NCI-H226 (cell line): ENCODE results near the gene SLN.

Experiments used
- DNase-seq: peaks from one replicate; pipeline ENCODE4 v3.0.0-alpha.2; 2015

SLN gene

GRCh38 chr11:107711861-107712755 lies at the start of gene SLN:
SLN (minus strand) TSS chr11:107712056.
- DNase-seq, result no peak

DNA sequence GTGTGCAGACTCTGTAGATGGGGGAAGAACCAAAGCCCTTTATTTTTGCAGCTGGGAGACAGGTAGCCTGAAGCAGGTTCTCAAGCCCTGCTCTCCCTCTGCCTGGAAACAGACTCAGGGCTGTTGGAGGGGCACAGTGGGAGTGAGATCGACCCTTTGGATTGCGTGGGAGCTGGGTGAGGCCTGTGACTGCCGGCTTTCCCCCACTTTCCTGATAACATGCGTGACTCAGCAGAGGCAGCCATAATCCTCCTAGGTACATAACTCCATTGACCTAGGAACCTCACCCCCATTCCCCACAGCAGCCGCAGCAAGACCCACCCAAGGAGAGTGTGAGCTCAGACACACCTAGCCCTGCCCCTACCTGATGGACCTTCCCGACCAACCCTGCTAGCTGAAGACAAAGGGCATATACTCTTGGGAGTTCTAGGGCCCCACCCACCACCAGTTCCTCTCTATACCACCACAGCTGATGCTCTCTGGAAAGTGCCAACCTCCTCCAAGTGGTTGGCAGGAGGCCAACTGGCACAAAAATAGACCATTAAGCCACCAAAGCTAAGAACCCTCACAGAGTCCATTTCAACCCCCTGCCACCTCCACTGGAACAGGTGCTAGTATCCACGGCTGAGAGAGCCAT lies 47.0 kb upstream of the SLN start:
- peak; percentile 57 for DNase-seq

GRCh38 chr11:107757661-107758060 lies 45.8 kb upstream of the SLN start:
- DNase-seq, result no peak

DNA sequence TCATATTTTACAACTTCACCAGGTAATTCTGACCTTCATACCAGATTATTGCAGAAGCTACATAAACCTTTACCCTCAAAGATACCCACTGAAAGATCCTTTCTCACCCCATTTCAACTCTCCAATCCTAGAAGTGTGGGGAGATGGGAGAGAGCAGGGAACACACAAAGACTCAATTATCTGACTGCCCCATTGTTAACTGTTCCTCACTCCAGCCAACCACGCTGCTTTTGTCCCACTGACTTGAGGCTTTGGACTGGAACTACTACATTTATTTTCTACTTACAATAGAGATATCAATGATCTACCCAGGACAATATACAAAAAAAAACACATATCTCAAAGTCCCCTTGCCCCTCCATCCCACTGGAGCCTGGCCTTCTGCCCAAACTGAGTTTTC lies 44.7 kb upstream of the SLN start:
- no peak for DNase-seq

DNA sequence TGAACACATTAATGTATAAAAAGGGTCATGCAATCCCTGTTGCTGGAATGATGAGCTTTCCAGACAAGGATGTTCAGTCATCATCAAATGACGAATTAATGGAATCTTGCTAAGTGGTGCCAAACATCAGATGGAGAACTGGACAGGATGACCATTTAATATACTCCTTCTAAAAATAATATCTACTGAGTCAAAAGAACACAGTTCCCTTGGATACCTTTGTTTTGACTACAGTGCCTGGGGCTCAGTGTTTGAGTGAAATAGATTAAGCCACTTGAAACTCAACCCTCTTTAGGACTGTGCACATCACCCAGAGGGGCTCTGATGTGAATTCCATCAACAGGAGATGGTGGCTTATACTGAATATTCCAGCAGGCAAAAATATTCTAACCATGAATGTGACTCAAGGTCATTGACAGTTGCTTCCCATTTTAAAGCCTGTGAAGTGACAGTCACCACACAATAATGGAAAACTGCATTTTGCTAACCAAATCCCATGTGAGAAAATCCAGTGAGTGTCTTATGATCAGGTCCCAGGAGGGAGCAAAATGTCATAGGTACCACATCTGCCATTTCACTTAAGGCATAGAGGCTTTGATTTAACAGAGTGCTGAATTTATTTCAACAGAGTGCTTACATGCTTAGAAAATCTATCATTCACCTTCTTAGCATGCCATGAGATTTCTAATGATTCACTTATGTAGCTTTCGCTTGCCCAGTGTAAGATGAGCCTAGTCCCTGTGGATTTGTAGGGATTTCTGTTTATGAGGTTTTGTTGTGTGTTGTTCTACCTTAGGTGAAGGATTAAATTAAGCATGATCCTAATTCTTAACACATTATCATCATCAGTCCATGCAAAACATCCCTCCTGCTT lies 41.3 kb upstream of the SLN start:
- no peak for DNase-seq

- DNase-seq, result no peak
These were observed 40.7 kb upstream of the SLN start for GRCh38 chr11:107752508-107752907.

GRCh38 chr11:107751082-107751481 lies 39.2 kb upstream of the SLN start:
- no peak for DNase-seq

GRCh38 chr11:107750313-107750712 lies 38.5 kb upstream of the SLN start:
- DNase-seq, result no peak

DNA sequence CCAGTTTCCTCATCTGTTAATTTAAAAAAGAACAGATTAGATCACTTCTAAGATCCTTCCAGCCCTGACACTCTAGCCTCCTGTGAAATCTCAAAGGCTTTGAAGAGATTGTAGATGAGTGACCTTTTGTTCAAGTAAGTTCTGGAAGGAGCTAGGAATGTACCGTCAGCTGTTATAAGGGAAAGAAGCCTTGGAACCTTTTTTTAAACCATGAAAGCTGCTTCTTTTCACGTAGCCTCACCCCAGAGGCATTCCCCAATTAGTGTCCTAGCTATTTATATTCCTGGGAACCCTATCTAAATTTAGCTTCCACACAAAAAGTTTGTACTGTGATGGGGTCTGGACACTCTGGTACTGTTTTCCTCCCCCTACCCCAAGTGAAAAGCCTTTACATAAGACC lies 35.8 kb upstream of the SLN start:
- no peak for DNase-seq

DNA sequence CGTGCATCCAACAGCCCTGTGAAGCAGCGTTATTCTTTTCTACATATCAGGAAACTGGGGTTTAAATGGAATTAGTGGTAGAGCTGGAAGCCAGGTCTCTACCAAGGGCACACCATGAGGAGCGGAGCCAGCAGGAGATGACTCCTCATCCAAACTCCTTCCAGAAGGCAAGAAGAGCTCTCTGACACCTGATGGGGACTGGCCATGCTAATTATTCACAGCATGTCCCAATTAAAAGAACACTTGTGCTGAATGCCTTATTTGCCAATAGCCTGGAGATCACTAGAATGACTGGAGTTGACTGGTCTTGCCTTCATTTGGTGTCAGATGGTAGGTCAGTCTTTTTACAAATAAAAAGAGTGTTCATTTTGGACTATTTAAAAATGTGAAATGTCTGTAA lies 32.9 kb upstream of the SLN start:
- DNase-seq, result no peak

GRCh38 chr11:107743191-107743590 lies 31.3 kb upstream of the SLN start:
- no peak for DNase-seq

DNA sequence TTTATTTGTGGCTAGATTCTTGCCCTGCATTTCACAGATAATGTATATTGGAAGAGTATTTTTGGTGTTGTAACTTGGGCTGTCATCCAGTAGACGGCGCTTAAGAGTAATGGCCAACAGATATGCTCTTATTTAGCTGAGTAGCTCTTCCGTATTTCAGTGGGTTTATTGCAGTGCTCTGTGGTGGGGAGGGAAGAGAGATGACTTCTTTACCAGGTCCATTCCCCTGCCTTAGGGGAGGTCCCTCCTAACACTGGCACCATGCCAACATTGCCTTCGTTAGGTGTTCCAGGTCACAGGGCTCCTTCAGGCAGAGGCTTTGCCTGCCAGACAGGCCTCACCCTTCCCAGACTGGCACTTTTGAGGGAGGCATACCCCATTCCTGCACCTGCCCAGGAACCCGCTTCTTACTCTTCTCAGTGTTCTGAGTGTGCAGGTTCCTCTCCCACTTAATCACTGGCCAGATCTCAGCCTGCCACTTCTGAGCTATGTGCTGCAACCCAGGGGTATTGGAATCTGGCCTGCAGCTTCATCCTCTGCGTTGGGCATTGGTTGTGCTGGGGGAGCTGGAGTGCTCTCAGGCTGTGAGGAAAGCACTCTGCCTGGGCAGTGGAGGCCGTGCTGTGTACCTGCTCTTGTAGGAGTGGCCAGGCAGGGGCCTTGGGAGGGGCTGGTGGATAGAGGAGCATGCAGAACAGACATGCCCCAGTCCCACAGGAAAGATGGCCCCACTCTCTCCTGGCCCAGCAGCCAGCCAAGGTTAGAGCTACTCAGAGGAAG lies 29.4 kb upstream of the SLN start:
- DNase-seq, result no peak

DNA sequence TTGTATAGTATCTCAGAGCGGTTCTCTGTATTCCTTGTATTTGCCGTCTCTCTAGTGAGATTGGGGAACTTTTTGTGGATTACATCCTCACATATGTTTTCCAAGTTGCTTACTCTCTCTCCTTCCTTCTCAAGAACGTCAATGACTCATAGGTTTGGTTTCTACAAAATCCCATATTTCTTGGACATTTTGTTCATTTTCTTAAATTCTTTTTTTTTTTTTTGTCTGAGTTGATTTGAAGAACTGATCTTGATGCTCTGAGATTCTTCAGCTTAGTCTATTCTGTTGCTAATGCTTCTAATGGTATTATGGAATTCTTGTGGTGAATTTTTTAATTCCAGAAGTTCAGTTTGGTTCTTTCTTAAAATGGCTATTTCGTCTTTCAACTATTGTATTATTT lies 28.4 kb upstream of the SLN start:
- DNase-seq, result no peak

DNA sequence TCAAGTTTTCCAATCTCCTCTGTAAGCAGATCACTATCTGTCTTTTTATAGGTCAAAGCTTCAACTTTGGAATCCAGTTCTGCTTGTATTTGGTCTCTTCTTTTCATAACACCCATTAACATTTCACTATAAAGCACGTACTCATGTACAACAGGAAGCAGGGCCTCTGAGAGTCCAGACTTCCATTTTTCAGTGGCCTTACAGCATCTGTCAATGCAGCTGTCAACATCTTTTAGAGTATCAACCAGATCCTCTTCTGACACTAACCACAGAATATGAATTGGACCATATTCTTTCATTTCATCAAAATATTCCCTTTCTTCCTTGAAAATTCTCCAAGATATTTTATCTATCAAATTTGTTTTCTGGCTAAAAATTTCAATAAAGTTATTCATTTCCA lies 24.7 kb upstream of the SLN start:
- no peak for DNase-seq

DNA sequence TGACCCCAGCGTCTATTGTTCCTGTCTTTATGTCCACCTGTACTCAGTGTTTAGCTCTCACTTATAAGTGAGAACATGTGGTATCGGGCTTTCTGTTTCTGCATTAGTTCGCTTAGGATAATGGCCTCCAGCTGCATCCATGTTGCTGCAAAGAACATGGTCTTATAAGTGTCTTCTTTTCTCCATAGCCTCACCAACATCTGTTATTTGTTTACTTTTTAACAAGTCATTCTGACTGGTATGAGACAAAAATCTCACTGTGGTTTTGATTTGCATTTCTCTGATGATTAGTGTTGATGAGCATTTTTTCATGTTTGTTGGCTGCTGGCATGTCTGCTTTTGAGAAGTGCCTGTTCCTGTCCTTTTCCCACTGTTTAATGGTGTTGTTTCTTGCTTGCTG lies 21.7 kb upstream of the SLN start:
- DNase-seq, result no peak

DNA sequence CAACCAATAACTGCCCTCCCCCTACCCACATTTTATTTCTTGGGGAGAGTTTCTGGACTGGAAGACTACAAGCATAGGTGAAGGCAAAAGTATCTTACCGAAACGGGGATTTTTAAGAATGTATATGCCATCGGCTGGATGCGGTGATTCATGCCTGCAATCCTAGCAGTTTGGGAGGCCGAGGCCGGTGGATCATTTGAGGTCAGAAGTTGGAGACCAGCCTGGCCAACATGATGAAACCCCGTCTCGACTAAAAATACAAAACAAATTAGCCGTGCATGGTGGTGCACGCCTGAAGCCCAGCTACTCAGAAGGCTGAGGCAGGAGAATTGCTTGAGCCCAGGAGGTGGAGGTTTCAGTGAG lies 20.8 kb upstream of the SLN start:
- no peak for DNase-seq

- no peak for DNase-seq
These were observed 20.3 kb upstream of the SLN start for GRCh38 chr11:107731941-107732688.

- no peak for DNase-seq
These were observed 10.8 kb upstream of the SLN start for GRCh38 chr11:107722662-107723061.

- no peak for DNase-seq
These were observed 9.4 kb upstream of the SLN start for GRCh38 chr11:107721207-107721606.

- DNase-seq, result peak; percentile 55
These were observed 8.5 kb upstream of the SLN start for GRCh38 chr11:107720303-107720774.

DNA sequence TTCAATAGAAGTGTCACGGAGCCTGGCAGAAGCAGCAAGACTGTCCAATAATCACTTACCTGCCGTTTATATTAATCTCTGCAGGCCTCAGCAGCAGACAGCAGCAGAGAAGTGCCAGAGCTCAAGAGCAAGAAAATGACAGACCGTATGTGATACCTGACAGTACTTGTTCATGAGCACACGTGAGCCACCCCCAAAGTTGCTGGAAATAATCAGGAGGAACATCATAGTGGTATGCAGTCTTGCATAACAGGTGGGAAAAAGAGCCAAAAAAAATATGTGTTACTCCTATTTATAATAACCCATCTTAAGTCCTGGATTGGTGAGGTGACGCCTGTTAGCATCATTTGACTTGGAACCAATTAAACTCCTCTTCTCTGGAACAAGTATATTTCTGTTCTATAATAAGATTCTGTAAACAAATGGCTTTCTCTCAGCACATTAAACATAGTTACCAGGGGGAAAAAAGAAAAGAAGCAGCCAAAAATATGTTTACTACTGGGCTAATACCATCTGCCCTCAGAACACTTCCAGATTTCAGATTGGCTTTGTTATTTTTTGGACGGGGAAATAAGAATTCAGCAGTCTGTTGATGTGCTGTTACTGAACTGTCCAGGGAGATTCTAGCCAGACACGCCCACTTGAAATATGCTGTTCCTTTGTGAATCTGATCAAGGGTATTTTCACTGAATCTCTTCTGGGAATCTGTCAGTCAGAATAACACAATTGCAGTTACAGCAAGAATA lies 7.9 kb upstream of the SLN start:
- DNase-seq, result no peak
